ENCODE measurements around the gene TIMM44. TPM values are rescaled to one million over a fixed set of nuclear protein-coding genes. Genes with fewer than 3 reads are reported as not detected.

Gene TIMM44
- total and polyA plus RNA-seq, 4 donors, result 38.4 to 75.8 (median 53.0) TPM

DNA sequence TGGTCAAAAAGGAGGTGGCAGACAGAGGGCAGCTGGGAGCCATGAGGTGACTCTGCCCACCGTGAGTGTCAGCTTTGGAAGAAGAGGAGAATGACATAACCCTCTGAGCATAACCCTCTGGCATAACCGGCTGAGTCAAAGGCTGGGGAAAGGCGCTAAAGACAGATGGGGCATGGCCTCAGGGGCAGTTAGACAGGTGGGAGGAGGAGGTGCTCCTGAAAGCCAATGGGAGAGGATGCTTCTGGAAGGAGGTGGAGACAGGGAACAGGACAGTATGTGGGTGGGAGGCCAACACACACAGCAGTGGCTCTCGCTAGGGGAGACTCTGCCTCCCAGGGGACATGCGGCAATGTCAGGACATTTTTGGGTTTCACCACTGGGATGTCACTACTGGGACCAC lies 44.8 kb upstream of the TIMM44 start:
- Histone ChIP-seq H3K36me3 (ENCODE audit: control insufficient read depth in 4 of 4, insufficient read depth in 4 of 4, low read length in 4 of 4) (peaks cover 7 to 47% (median 32%) of the 10 kb centered on the region in 4 donors), H3K4me1 (ENCODE audit: control insufficient read depth in 5 of 5, insufficient read depth in 5 of 5, low read length in 5 of 5) (peaks cover 0 to 24% (median 8%) of the 10 kb centered on the region in 5 donors), H3K9me3 (ENCODE audit: control insufficient read depth in 4 of 4, insufficient read depth in 3 of 4, low read length in 3 of 4) (no peaks in the 10 kb centered on the region), H3K27ac (ENCODE audit: low read depth in 1 of 2, low read length in 1 of 2) (peak overlapping the region in 1 of 2 donors; percentile 83), H3K9ac (ENCODE audit: insufficient read depth in 1 of 2, low read length in 2 of 2) (no peak overlapping the region), H3K27me3 (ENCODE audit: control insufficient read depth in 3 of 3, insufficient read depth in 3 of 3, low read length in 2 of 3) (no peaks in the 10 kb centered on the region), H3K4me3 (no peak overlapping the region)
- ATAC-seq (ENCODE audit: insufficient read depth, low FRiP score), result no peak
- no peak for DNase-seq
- TF ChIP-seq, protein P1, sequence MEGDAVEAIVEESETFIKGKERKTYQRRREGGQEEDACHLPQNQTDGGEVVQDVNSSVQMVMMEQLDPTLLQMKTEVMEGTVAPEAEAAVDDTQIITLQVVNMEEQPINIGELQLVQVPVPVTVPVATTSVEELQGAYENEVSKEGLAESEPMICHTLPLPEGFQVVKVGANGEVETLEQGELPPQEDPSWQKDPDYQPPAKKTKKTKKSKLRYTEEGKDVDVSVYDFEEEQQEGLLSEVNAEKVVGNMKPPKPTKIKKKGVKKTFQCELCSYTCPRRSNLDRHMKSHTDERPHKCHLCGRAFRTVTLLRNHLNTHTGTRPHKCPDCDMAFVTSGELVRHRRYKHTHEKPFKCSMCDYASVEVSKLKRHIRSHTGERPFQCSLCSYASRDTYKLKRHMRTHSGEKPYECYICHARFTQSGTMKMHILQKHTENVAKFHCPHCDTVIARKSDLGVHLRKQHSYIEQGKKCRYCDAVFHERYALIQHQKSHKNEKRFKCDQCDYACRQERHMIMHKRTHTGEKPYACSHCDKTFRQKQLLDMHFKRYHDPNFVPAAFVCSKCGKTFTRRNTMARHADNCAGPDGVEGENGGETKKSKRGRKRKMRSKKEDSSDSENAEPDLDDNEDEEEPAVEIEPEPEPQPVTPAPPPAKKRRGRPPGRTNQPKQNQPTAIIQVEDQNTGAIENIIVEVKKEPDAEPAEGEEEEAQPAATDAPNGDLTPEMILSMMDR (IDR thresholded peaks at IDR 0.05; ENCODE audit: control extremely low read depth, extremely low read depth), result no peak
- WGBS, 2 donors, result 63 to 84% methylated on average over 5 of the region's 5 CpGs

DNA sequence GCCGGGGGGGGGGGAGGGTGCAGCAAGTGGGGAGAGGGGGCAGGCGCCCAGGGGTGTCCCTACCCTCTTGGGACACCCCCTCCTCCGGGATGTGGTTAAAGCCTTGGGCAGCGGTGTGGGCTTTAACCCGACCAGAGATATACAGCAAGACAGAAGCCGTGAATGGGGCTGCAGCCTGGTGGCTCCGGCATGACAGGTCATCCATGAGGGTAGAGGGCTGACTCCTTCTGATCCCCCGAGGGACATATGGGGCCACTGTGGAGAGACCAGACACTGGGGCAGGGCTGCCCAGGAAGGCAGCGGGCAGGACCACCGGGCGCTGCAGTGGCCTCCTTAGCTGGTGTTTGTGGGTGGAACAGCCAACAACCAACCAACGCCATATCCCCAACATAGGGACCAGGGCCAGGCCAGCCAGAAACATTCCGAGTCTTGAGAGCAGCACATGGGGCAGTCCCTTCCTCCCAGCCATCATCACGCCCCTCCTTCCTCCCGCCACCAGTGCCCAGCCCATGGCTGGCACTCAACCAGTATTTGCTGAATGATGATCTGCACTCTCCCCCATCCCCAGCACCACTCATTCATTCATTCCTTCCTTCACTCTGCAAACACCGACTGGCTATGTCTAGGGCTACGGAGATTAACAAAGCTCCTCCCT lies 43.8 kb upstream of the TIMM44 start:
- DNase-seq, result no peak
- TF ChIP-seq, protein P1 (IDR thresholded peaks at IDR 0.05; ENCODE audit: control extremely low read depth, extremely low read depth), result no peak
- H3K9me3 ChIP-seq (ENCODE audit: control insufficient read depth in 4 of 4, insufficient read depth in 3 of 4, low read length in 3 of 4), result no peaks in the 10 kb centered on the region
- H3K9ac ChIP-seq (ENCODE audit: insufficient read depth in 1 of 2, low read length in 2 of 2), result no peak overlapping the region
- ATAC-seq (ENCODE audit: insufficient read depth, low FRiP score), result peak; percentile 3
- H3K4me3 ChIP-seq, result no peak overlapping the region
- peak overlapping the region in 1 of 2 donors; percentile 74 for H3K27ac ChIP-seq (ENCODE audit: low read depth in 1 of 2, low read length in 1 of 2)
- peaks cover 0 to 22% (median 8%) of the 10 kb centered on the region in 5 donors for H3K4me1 ChIP-seq (ENCODE audit: control insufficient read depth in 5 of 5, insufficient read depth in 5 of 5, low read length in 5 of 5)
- peaks cover 7 to 54% (median 37%) of the 10 kb centered on the region in 4 donors for H3K36me3 ChIP-seq (ENCODE audit: control insufficient read depth in 4 of 4, insufficient read depth in 4 of 4, low read length in 4 of 4)
- no peaks in the 10 kb centered on the region for H3K27me3 ChIP-seq (ENCODE audit: control insufficient read depth in 3 of 3, insufficient read depth in 3 of 3, low read length in 2 of 3)
- 73 to 90% methylated on average over 17 of the region's 17 CpGs for WGBS, 2 donors

DNA sequence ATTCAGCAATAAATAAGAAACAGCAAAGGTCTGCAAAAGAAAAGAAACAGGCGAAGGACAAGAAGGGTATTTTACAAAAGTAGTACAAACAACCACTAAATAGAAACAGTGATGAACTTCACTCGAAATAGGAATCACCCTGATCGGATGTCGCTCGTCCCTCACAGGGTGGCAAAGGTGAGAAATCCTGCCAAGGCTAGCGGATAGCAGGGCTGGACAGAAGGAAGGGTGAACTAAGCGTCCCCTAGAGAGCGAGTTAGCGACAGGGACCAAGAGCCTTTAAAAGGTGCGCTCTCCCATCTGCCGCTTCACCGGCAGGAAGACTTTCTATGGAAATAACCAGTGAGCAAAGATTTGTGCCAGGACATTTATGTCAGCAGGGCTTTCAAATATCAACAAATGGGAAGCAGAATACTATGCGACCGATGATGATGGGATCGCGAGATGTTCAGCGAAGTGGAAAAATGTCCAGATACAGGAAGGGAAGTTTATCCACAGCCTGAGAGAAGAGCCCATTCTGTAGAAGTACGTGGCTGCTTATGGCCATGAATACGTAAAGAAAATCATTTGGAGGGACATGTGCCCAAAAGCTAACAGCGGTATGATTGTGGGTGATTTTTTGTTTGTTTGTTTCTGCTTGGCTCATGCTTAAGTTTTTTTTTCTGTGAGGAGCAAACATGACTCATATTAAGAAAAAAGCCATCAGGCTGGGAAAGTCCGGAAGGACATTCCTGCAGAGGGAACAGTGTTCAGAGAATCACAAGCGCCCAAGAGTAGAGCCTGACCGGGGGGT lies 43.1 kb upstream of the TIMM44 start:
- H3K4me1 ChIP-seq (ENCODE audit: control insufficient read depth in 5 of 5, insufficient read depth in 5 of 5, low read length in 5 of 5), result peaks cover 0 to 22% (median 8%) of the 10 kb centered on the region in 5 donors
- no peaks in the 10 kb centered on the region for H3K9me3 ChIP-seq (ENCODE audit: control insufficient read depth in 4 of 4, insufficient read depth in 3 of 4, low read length in 3 of 4)
- peak; percentile 8 for ATAC-seq (ENCODE audit: insufficient read depth, low FRiP score)
- no peak overlapping the region for H3K27ac ChIP-seq (ENCODE audit: low read depth in 1 of 2, low read length in 1 of 2)
- DNase-seq, result no peak
- H3K27me3 ChIP-seq (ENCODE audit: control insufficient read depth in 3 of 3, insufficient read depth in 3 of 3, low read length in 2 of 3), result no peaks in the 10 kb centered on the region
- peaks cover 5 to 56% (median 41%) of the 10 kb centered on the region in 4 donors for H3K36me3 ChIP-seq (ENCODE audit: control insufficient read depth in 4 of 4, insufficient read depth in 4 of 4, low read length in 4 of 4)
- H3K4me3 ChIP-seq, result no peak overlapping the region
- H3K9ac ChIP-seq (ENCODE audit: insufficient read depth in 1 of 2, low read length in 2 of 2), result no peak overlapping the region
- TF ChIP-seq, protein P1 (IDR thresholded peaks at IDR 0.05; ENCODE audit: control extremely low read depth, extremely low read depth), result no peak
- WGBS, 2 donors, result 80 to 89% methylated on average over 23 of the region's 23 CpGs

All from lung (tissue), 12 donors.